Stomach (tissue), 9 donors: ENCODE measurements around the gene XPO6. TPM values are rescaled to one million over a fixed set of nuclear protein-coding genes. Genes with fewer than 3 reads are reported as not detected.

Experiments used
- DNase-seq, 2 donors: peaks; one replicate each; pipeline versions ENCODE4 v3.0.0 to v3.0.0-alpha.2; 2013 to 2019
- H3K27ac ChIP-seq, 5 donors: fragments of 200-600 bp in 4 of 5; sonication (generic) in 4 of 5; one replicate each; pipeline ENCODE4 v1.5.1; 2013 to 2019; ENCODE audit warnings: mild to moderate bottlenecking in 1 of 5, moderate library complexity in 1 of 5
- H3K27me3 ChIP-seq, 3 donors: fragments of 200-600 bp; sonication (generic); one replicate each; pipeline ENCODE4 v1.5.1; 2017 to 2019; ENCODE audit warnings: mixed run types in 1 of 3
- H3K36me3 ChIP-seq, 4 donors: fragments of 200-600 bp; sonication (generic); 1 replicate in 3 of 4; 2 replicates in 1 of 4; pipeline ENCODE4 v1.5.1; 2016 to 2019
- H3K4me1 ChIP-seq, 4 donors: fragments of 200-600 bp; sonication (generic); one replicate each; pipeline ENCODE4 v1.5.1; 2016 to 2019
- H3K4me3 ChIP-seq, 4 donors: fragments of 200-600 bp; sonication (generic) in 3 of 4; one replicate each; pipeline ENCODE4 v1.5.1; 2016 to 2019; ENCODE audit warnings: mild to moderate bottlenecking in 1 of 4
- H3K9me3 ChIP-seq, 4 donors: fragments of 200-600 bp; sonication (generic); one replicate each; pipeline ENCODE4 v1.5.1; 2016 to 2019
- EP300 ChIP-seq: sonication (generic); formaldehyde crosslinking; IDR thresholded peaks from one replicate; pipeline ENCODE4 v1.6.1; 2017; ENCODE audit warnings: antibody characterized with exemption
- POLR2A ChIP-seq, 4 donors: fragments of 450-650 bp; IDR thresholded peaks; one replicate each; pipeline ENCODE4 v1.6.1; 2016; ENCODE audit warnings: antibody characterized with exemption in 4 of 4, control low read depth in 2 of 4, mild to moderate bottlenecking in 1 of 4, moderate library complexity in 1 of 4
- POLR2AphosphoS5 ChIP-seq, 3 donors: sonication (generic); formaldehyde crosslinking; IDR thresholded peaks; one replicate each; pipeline ENCODE4 v1.6.1; 2016; ENCODE audit warnings: antibody characterized with exemption in 3 of 3
- WGBS, 5 donors: extraction: QIAGEN DNeasy Blood & Tissue Kit in 3 of 5; methylation state at CpG; one replicate each; pipeline versions ENCODE4 v1.1.5 to v1.1.7; 2013 to 2018; 5-methylcytosine and 5-hydroxymethylcytosine counted together
- intact Hi-C: fragments of 100-400 bp; cut with DNase I; formaldehyde crosslinking; loops from one replicate; pipeline ENCODE4 v1.15.1; 2023; ENCODE audit warnings: low total_unique reads
- polyA plus RNA-seq, 3 donors: library from polyadenylated mRNA; stranded (reverse); fragments of 200-250 nt; gene quantifications; one replicate each; pipeline ENCODE4 v1.2.3, GENCODE V29; 2013
- total RNA-seq, 5 donors: library from RNA; depleted of rRNA; stranded (reverse); fragments of >200 nt; gene quantifications; one replicate each; pipeline versions ENCODE4 v1.1.0 to v1.2.3, GENCODE V29; 2014 to 2016
- TF ChIP-seq, protein P1 (sequence below), 7 experiments: fragments of 450-650 bp in 4 of 7; fragments of 200-600 bp in 3 of 7; sonication (generic) in 3 of 7; IDR thresholded peaks; one replicate each; pipeline ENCODE4 v1.5.1; 2016 to 2019; ENCODE audit warnings: antibody characterized with exemption in 7 of 7, control low read depth in 2 of 7, mild to moderate bottlenecking in 1 of 7
- donor health status: healthy with polysubstance abuse.
- donor health status: Bipolar disorder and iron deficiency.
- donor health status: healthy.

The XPO6 gene
- total and polyA plus RNA-seq, 8 donors: 37.2 to 241 (median 85.2) TPM

DNA sequence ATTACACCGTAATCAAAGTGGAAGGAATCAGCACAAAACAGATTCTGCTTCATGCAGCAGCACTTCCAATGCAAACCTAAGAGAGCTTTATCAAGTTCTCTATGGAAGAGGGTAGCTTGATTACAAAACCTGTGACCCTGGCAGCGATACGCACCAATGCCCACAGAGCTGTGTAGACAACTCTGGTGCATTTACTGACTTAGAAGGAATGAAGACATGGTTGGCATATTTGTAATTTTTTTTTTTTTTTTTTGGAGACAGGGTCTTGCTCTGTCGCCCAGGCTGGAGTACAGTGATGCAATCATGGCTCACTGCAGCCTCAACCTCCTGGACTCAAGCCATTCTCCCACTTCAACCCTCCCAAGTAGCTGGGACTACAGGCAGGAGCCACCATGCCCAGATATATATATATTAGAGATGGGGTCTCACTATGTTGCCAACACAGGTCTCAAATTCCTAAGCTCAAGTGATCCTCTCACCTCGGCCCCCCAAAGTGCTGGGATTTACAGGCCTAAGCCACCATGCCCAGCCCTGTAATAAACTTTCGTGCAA, 49.4 kb downstream of the XPO6 start:
- H3K4me3 ChIP-seq: no peak overlapping the region

DNA sequence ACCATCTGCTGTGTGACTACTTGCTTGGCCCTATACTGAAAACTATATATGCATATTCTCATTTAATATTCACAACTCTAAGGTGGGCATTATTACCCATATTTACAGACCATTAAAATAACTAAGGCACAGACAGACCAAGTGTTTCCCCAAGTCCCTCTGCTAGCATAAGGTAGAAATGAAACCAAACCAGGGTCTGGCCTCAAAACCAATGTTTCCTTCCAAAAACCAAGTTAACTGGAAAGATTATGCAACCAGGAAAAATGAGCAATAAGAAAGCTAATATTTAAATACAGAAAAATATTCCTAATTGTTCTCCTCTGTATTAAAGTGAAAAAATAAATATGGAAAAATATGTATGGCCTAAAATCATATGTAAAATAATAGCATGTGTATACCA, 50.1 kb downstream of the XPO6 start:
- no peak for TF ChIP-seq POLR2A (IDR thresholded peaks at IDR 0.05)
- TF ChIP-seq, protein P1, sequence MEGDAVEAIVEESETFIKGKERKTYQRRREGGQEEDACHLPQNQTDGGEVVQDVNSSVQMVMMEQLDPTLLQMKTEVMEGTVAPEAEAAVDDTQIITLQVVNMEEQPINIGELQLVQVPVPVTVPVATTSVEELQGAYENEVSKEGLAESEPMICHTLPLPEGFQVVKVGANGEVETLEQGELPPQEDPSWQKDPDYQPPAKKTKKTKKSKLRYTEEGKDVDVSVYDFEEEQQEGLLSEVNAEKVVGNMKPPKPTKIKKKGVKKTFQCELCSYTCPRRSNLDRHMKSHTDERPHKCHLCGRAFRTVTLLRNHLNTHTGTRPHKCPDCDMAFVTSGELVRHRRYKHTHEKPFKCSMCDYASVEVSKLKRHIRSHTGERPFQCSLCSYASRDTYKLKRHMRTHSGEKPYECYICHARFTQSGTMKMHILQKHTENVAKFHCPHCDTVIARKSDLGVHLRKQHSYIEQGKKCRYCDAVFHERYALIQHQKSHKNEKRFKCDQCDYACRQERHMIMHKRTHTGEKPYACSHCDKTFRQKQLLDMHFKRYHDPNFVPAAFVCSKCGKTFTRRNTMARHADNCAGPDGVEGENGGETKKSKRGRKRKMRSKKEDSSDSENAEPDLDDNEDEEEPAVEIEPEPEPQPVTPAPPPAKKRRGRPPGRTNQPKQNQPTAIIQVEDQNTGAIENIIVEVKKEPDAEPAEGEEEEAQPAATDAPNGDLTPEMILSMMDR (IDR thresholded peaks at IDR 0.05): no peak
- no peak for TF ChIP-seq POLR2AphosphoS5 (IDR thresholded peaks at IDR 0.05)
- TF ChIP-seq EP300: no peak
- no peaks in the 10 kb centered on the region for H3K9me3 ChIP-seq
- no peak overlapping the region for H3K4me3 ChIP-seq
- intact Hi-C loops: no loop called here
- peaks cover 0 to 54% (median 10%) of the 10 kb centered on the region in 4 donors for H3K4me1 ChIP-seq
- peak overlapping the region in 1 of 5 donors; percentile 35 for H3K27ac ChIP-seq
- no peaks in the 10 kb centered on the region for H3K27me3 ChIP-seq
- no peak for DNase-seq
- peaks cover 8 to 42% (median 35%) of the 10 kb centered on the region in 4 donors for H3K36me3 ChIP-seq

More for the DNA sequence above, 49.4 kb downstream of the XPO6 start:
- H3K27ac ChIP-seq: peak overlapping the region in 2 of 5 donors; percentile 67
- intact Hi-C loops: no loop called here
- no peaks in the 10 kb centered on the region for H3K27me3 ChIP-seq
- no peaks in the 10 kb centered on the region for H3K9me3 ChIP-seq
- TF ChIP-seq POLR2AphosphoS5 (IDR thresholded peaks at IDR 0.05) (no peak), POLR2A (IDR thresholded peaks at IDR 0.05) (no peak), EP300 (no peak)
- TF ChIP-seq, protein P1 (IDR thresholded peaks at IDR 0.05): no peak
- no peak for DNase-seq
- 88 to 95% (median 93%) methylated on average over 6 of the region's 6 CpGs for WGBS, 5 donors
- peaks cover 16 to 47% (median 42%) of the 10 kb centered on the region in 4 donors for H3K36me3 ChIP-seq
- peaks cover 0 to 54% (median 9%) of the 10 kb centered on the region in 4 donors for H3K4me1 ChIP-seq

DNA sequence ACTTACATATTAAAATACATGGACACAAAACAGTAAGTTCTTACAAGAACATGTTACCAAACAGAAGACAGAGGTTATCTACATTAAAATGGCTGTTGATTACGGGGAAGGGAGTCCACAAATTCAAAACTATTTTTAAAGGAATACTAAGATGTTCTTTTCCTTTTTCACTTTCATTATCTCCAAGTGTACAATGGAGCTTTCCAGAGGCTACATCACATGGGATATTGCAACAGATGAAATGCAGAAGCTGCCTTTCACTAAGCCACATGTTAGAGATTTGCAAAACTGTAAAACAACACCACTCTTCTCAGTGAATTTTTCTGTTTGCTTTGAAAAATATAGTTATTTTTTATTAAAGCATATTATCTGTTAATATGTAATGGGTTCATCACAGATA, 53.6 kb downstream of the XPO6 start:
- peak in 1 of 2 donors; percentile 35 for DNase-seq
- Histone ChIP-seq H3K36me3 (peaks cover 8 to 46% (median 38%) of the 10 kb centered on the region in 4 donors), H3K27ac (peak overlapping the region in 3 of 5 donors; percentile 49 to 64 (median 57)), H3K4me1 (peaks cover 0 to 31% (median 5%) of the 10 kb centered on the region in 4 donors), H3K27me3 (no peaks in the 10 kb centered on the region), H3K4me3 (no peak overlapping the region), H3K9me3 (no peaks in the 10 kb centered on the region)
- 41 to 79% (median 72%) methylated on average over 1 of the region's 1 CpG for WGBS, 5 donors
- TF ChIP-seq POLR2A (IDR thresholded peaks at IDR 0.05) (no peak), POLR2AphosphoS5 (IDR thresholded peaks at IDR 0.05) (no peak), EP300 (no peak)
- TF ChIP-seq, protein P1 (IDR thresholded peaks at IDR 0.05): no peak
- intact Hi-C loops: no loop called here

DNA sequence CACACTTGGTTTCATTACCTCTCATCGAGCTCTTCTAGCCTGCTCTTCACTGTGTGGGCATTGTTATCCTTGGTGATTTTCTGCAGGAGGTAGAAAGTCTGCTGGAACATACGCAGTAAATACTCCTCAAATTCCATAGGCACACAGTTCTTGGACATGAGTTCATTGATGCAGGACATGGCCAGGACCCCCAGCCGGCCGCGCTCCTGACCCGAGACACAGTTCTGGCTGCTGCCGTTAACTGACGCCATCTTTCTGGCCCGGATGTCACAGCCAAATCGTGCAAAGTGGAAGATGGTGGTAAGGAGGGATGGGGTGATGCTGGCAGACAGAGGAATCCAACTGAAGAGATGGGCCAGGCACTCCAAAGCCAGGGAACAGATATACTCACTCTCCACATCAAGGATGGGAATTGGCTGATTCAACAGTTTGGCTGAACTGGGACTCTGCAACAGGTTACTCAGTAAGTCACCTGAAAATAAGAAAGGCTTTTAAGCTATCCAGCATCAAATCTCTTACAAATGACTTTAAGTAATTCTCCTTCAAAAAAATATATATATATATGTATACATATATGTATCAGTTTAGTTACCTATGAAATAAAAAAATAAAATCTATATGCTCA, 55.6 kb downstream of the XPO6 start:
- no peak overlapping the region for H3K4me3 ChIP-seq
- peaks cover 0 to 19% (median 5%) of the 10 kb centered on the region in 4 donors for H3K4me1 ChIP-seq
- intact Hi-C loops: no loop called here
- no peak overlapping the region for H3K27ac ChIP-seq
- H3K36me3 ChIP-seq: peaks cover 28 to 61% (median 54%) of the 10 kb centered on the region in 4 donors
- H3K9me3 ChIP-seq: no peaks in the 10 kb centered on the region
- WGBS, 5 donors: 95 to 99% (median 97%) methylated on average over 10 of the region's 10 CpGs
- no peaks in the 10 kb centered on the region for H3K27me3 ChIP-seq
- TF ChIP-seq POLR2AphosphoS5 (IDR thresholded peaks at IDR 0.05) (no peak), POLR2A (IDR thresholded peaks at IDR 0.05) (no peak)
- DNase-seq: no peak

DNA sequence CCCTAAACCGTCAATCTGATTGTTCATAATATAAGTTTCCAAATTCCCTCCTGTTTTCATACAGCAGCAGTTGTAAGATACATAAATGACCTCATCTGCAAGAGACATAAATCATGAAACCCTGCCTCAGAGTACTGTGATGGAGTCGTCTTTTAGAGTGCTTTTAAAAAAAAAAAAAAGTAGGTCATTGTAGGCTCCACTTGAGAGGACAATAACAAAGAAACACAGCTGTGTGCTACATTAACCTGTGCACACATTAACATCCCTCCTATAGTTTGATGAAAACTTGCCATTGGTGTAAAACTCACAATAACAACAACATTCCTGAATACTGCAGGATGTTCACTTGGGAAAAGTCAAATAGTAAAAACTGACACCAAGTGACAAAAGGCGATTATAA, 56.5 kb downstream of the XPO6 start:
- no peak overlapping the region for H3K4me3 ChIP-seq
- no peak for TF ChIP-seq POLR2AphosphoS5 (IDR thresholded peaks at IDR 0.05)
- no peak for TF ChIP-seq POLR2A (IDR thresholded peaks at IDR 0.05)
- TF ChIP-seq, protein P1 (IDR thresholded peaks at IDR 0.05): no peak
- TF ChIP-seq EP300: no peak
- H3K4me1 ChIP-seq: peaks cover 0 to 11% (median 3%) of the 10 kb centered on the region in 4 donors
- no peak overlapping the region for H3K27ac ChIP-seq
- WGBS, 5 donors: 70 to 91% (median 80%) methylated on average over 3 of the region's 3 CpGs
- intact Hi-C loops: no loop called here
- DNase-seq: no peak
- no peaks in the 10 kb centered on the region for H3K27me3 ChIP-seq
- peaks cover 36 to 66% (median 63%) of the 10 kb centered on the region in 4 donors for H3K36me3 ChIP-seq
- no peaks in the 10 kb centered on the region for H3K9me3 ChIP-seq
